ENCODE results near the gene C1orf35.

C1orf35 gene

GRCh38 chr1:228109073-228109961 is 6.2 kb upstream of the C1orf35 start, which contains the start of gene MRPL55:
Gene MRPL55 (minus strand): TSS chr1:228109299. CDS start chr1:228108260, 1,039 bp downstream.
- DNase-seq (ENCODE audit: low read depth) = peak; percentile 97

- no peak for DNase-seq (ENCODE audit: low read depth)
These were observed 5.6 kb upstream of the C1orf35 start for GRCh38 chr1:228108742-228109072.

- DNase-seq (ENCODE audit: low read depth) = no peak
These were observed 5.0 kb upstream of the C1orf35 start for GRCh38 chr1:228108055-228108690.

- DNase-seq (ENCODE audit: low read depth) = no peak
These were observed 4.5 kb upstream of the C1orf35 start for GRCh38 chr1:228107636-228108035.

- no peak for DNase-seq (ENCODE audit: low read depth)
These were observed 3.6 kb upstream of the C1orf35 start for GRCh38 chr1:228106800-228107054.

GRCh38 chr1:228105996-228106799 is 3.1 kb upstream of the C1orf35 start:
- DNase-seq (ENCODE audit: low read depth) = no peak

- no peak for DNase-seq (ENCODE audit: low read depth)
These were observed 2.3 kb upstream of the C1orf35 start for GRCh38 chr1:228105270-228105995.

GRCh38 chr1:228104526-228105269 is 1.6 kb upstream of the C1orf35 start:
- DNase-seq (ENCODE audit: low read depth) = no peak

- DNase-seq (ENCODE audit: low read depth) = peak; percentile 38
These were observed 933 bp downstream of the C1orf35 start for GRCh38 chr1:228101994-228102790.

GRCh38 chr1:228101614-228101993 is 1.5 kb downstream of the C1orf35 start:
- no peak for DNase-seq (ENCODE audit: low read depth)

GRCh38 chr1:228100822-228101613 is 2.1 kb downstream of the C1orf35 start:
- no peak for DNase-seq (ENCODE audit: low read depth)

- DNase-seq (ENCODE audit: low read depth) = no peak
These were observed 3.8 kb downstream of the C1orf35 start for GRCh38 chr1:228099331-228099732.

- DNase-seq (ENCODE audit: low read depth) = no peak
These were observed 4.7 kb downstream of the C1orf35 start for GRCh38 chr1:228098323-228098931.

GRCh38 chr1:228097333-228098081 is 5.6 kb downstream of the C1orf35 start:
- DNase-seq (ENCODE audit: low read depth) = no peak

GRCh38 chr1:228096416-228097332 is 6.5 kb downstream of the C1orf35 start:
- no peak for DNase-seq (ENCODE audit: low read depth)

GRCh38 chr1:228095938-228096337 is 7.2 kb downstream of the C1orf35 start:
- no peak for DNase-seq (ENCODE audit: low read depth)

- no peak for DNase-seq (ENCODE audit: low read depth)
These were observed 8.0 kb downstream of the C1orf35 start for GRCh38 chr1:228095161-228095560.
